Upper lobe of left lung (tissue), 6 donors: Measurements from ENCODE around the gene ZNRF1. TPM values are rescaled to one million over a fixed set of nuclear protein-coding genes. Genes with fewer than 3 reads are reported as not detected.
A peak's percentile ranks its signal among the peaks of the same experiment; 100 is the strongest.

Experiments used
- ATAC-seq, 2 donors: fragments of 200-7000 bp; cut with Tn5 transposase; one replicate each; pipeline ENCODE4 v1.9.1; 2022; ENCODE audit warnings: mild to moderate bottlenecking in 2 of 2, moderate library complexity in 2 of 2; ENCODE audit not compliant: low FRiP score in 2 of 2
- DNase-seq, 2 donors: peaks; one replicate each; pipeline ENCODE4 v3.0.0-alpha.2; 2019 to 2020
- H3K27ac ChIP-seq, 4 donors: fragments of 200-600 bp; sonication (generic); one replicate each; pipeline ENCODE4 v1.5.1; 2016 to 2019
- H3K27me3 ChIP-seq, 4 donors: fragments of 200-600 bp; sonication (generic); one replicate each; pipeline ENCODE4 v1.5.1; 2017 to 2019
- H3K36me3 ChIP-seq, 4 donors: fragments of 200-600 bp; sonication (generic); one replicate each; pipeline ENCODE4 v1.5.1; 2016 to 2019
- H3K4me1 ChIP-seq, 4 donors: fragments of 200-600 bp; sonication (generic); one replicate each; pipeline ENCODE4 v1.5.1; 2018 to 2019
- H3K4me3 ChIP-seq, 4 donors: fragments of 200-600 bp; sonication (generic); one replicate each; pipeline ENCODE4 v1.5.1; 2017 to 2019; ENCODE audit warnings: mild to moderate bottlenecking in 2 of 4, moderate library complexity in 1 of 4
- H3K9me3 ChIP-seq, 4 donors: fragments of 200-600 bp; sonication (generic); one replicate each; pipeline ENCODE4 v1.5.1; 2018 to 2019
- CTCF ChIP-seq, 6 experiments: fragments of 450-650 bp in 4 of 6; fragments of 200-600 bp in 2 of 6; sonication (generic) in 2 of 6; IDR thresholded peaks; one replicate each; pipeline ENCODE4 v1.5.1; 2016 to 2019; ENCODE audit warnings: antibody characterized with exemption in 6 of 6
- EP300 ChIP-seq, 4 donors: sonication (generic); formaldehyde crosslinking; IDR thresholded peaks; one replicate each; pipeline ENCODE4 v1.5.1; 2017; ENCODE audit warnings: antibody characterized with exemption in 4 of 4, control low read depth in 2 of 4
- POLR2A ChIP-seq, 4 donors: fragments of 450-650 bp; IDR thresholded peaks; one replicate each; pipeline ENCODE4 v1.5.1; 2016 to 2017; ENCODE audit warnings: antibody characterized with exemption in 4 of 4, mild to moderate bottlenecking in 2 of 4
- POLR2AphosphoS5 ChIP-seq, 2 donors: sonication (generic); formaldehyde crosslinking; IDR thresholded peaks; one replicate each; pipeline ENCODE4 v1.5.1; 2017; ENCODE audit warnings: antibody characterized with exemption in 2 of 2
- WGBS, 2 donors: methylation state at CpG; one replicate each; pipeline ENCODE4 v1.1.5; 2017 to 2018; 5-methylcytosine and 5-hydroxymethylcytosine counted together
- total RNA-seq, 6 donors: library from RNA; depleted of rRNA in 4 of 6; stranded (reverse); fragments of >200 nt in 4 of 6; gene quantifications; one replicate each; pipeline versions ENCODE4 v1.1.0 to v1.2.1, GENCODE V29; 2016 to 2021
- donor health status: DM: no; HTN: no; CAD: no; lungs with moderate emphysema.
- donor health status: DM: no; HTN: yes; CAD: no; lungs with severe emphysema.

ZNRF1 gene
- total RNA-seq, 6 donors from 2014 or later, result 18.5 to 40.0 (median 27.1) TPM

GRCh38 chr16:75058806-75059205, 60.0 kb downstream of the ZNRF1 start:
- H3K4me1 ChIP-seq, result peaks cover 30 to 55% (median 36%) of the 10 kb centered on the region in 4 donors
- H3K27ac ChIP-seq, result no peak overlapping the region
- no peak for DNase-seq
- H3K27me3 ChIP-seq, result no peaks in the 10 kb centered on the region
- no peaks in the 10 kb centered on the region for H3K36me3 ChIP-seq
- TF ChIP-seq EP300 (IDR thresholded peaks at IDR 0.05), result no peak
- no peak for TF ChIP-seq POLR2AphosphoS5 (IDR thresholded peaks at IDR 0.05)
- no peak for TF ChIP-seq POLR2A (IDR thresholded peaks at IDR 0.05)
- TF ChIP-seq CTCF (IDR thresholded peaks at IDR 0.05), result no peak
- H3K4me3 ChIP-seq, result no peak overlapping the region
- no peak for ATAC-seq
- 69% methylated on average over 4 of the region's 4 CpGs for WGBS, 2 donors
- H3K9me3 ChIP-seq, result no peaks in the 10 kb centered on the region

- WGBS, 2 donors, result 77 to 84% methylated on average over 5 of the region's 5 CpGs
- TF ChIP-seq POLR2A (IDR thresholded peaks at IDR 0.05), result no peak
- TF ChIP-seq CTCF (IDR thresholded peaks at IDR 0.05), result no peak
- TF ChIP-seq POLR2AphosphoS5 (IDR thresholded peaks at IDR 0.05), result no peak
- no peak for TF ChIP-seq EP300 (IDR thresholded peaks at IDR 0.05)
Observed at GRCh38 chr16:75059411-75059810, 60.6 kb downstream of the ZNRF1 start.

GRCh38 chr16:75060723-75061122, 61.9 kb downstream of the ZNRF1 start:
- H3K4me1 ChIP-seq, result peaks cover 25 to 58% (median 45%) of the 10 kb centered on the region in 4 donors
- H3K36me3 ChIP-seq, result no peaks in the 10 kb centered on the region
- DNase-seq (no peak), ATAC-seq (no peak)
- H3K27me3 ChIP-seq, result no peaks in the 10 kb centered on the region
- no peak overlapping the region for H3K4me3 ChIP-seq
- WGBS, 2 donors, result 43 to 85% methylated on average over 8 of the region's 8 CpGs
- no peaks in the 10 kb centered on the region for H3K9me3 ChIP-seq
- H3K27ac ChIP-seq, result no peak overlapping the region
- TF ChIP-seq POLR2A (IDR thresholded peaks at IDR 0.05) (no peak), CTCF (IDR thresholded peaks at IDR 0.05) (no peak), EP300 (IDR thresholded peaks at IDR 0.05) (no peak), POLR2AphosphoS5 (IDR thresholded peaks at IDR 0.05) (no peak)

More at GRCh38 chr16:75059411-75059810, 60.6 kb downstream of the ZNRF1 start:
- no peaks in the 10 kb centered on the region for H3K27me3 ChIP-seq
- H3K4me3 ChIP-seq, result no peak overlapping the region
- H3K9me3 ChIP-seq, result no peaks in the 10 kb centered on the region
- DNase-seq (no peak), ATAC-seq (no peak)
- no peak overlapping the region for H3K27ac ChIP-seq
- no peaks in the 10 kb centered on the region for H3K36me3 ChIP-seq
- peaks cover 30 to 55% (median 37%) of the 10 kb centered on the region in 4 donors for H3K4me1 ChIP-seq

GRCh38 chr16:75061669-75062068, 62.8 kb downstream of the ZNRF1 start:
- peaks cover 25 to 62% (median 51%) of the 10 kb centered on the region in 4 donors for H3K4me1 ChIP-seq
- H3K4me3 ChIP-seq, result no peak overlapping the region
- H3K36me3 ChIP-seq, result no peaks in the 10 kb centered on the region
- peak in 1 of 2 donors; percentile 31 for DNase-seq
- no peaks in the 10 kb centered on the region for H3K27me3 ChIP-seq
- WGBS, 2 donors, result 38 to 42% methylated on average over 3 of the region's 3 CpGs
- no peaks in the 10 kb centered on the region for H3K9me3 ChIP-seq
- peak overlapping the region; percentile 50 to 77 (median 62) for H3K27ac ChIP-seq
- TF ChIP-seq EP300 (IDR thresholded peaks at IDR 0.05), result no peak
- TF ChIP-seq POLR2A (IDR thresholded peaks at IDR 0.05), result no peak
- TF ChIP-seq POLR2AphosphoS5 (IDR thresholded peaks at IDR 0.05), result no peak
- no peak for TF ChIP-seq CTCF (IDR thresholded peaks at IDR 0.05)
- ATAC-seq, result no peak
